ENCODE data around the gene M6PR.

- no peak for TF ChIP-seq CTCF (IDR thresholded peaks at IDR 0.05)
- no peak for TF ChIP-seq POLR2AphosphoS5 (IDR thresholded peaks at IDR 0.05)
Observed at GRCh38 chr12:8950702-8951478, 1.4 kb upstream of the M6PR start.

All from breast epithelium (tissue), 3 donors.